ENCODE results near the gene WDR75. TPM values are rescaled to one million over a fixed set of nuclear protein-coding genes. Genes with fewer than 3 reads are reported as not detected.

Gene WDR75
- total RNA-seq, 3 donors from 2014 or later, result 40.0 to 52.4 (median 45.2) TPM

DNA sequence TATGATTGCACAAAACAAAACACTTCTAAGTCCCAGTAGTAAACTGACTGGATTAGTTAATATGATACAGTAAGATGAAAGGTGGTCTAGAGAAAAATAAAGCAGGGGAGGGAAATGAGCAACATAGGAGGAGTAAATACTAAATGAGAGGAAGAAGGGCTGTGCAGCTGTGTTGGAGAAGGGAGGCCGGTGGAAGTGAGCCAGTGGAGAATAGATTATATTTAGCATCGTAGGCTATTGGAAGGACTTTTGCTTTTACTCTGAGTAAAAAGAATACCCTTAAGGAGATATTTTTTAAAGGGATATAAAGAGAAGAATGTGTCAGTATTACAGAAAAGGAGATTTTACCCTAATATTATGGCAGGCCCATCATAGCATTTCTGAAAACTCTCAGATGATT, 12.7 kb downstream of the WDR75 start:
- H3K4me1 ChIP-seq, result no peaks in the 10 kb centered on the region
- intact Hi-C loops (cut with DNase I; ENCODE audit: low total_unique reads), result no loop called here
- DNase-seq (ENCODE audit: low spot score in 2 of 2), result no peak
- no peaks in the 10 kb centered on the region for H3K9me3 ChIP-seq
- no peaks in the 10 kb centered on the region for H3K27me3 ChIP-seq
- no peak overlapping the region for H3K27ac ChIP-seq
- peaks cover 7% of the 10 kb centered on the region for H3K36me3 ChIP-seq
- TF ChIP-seq POLR2AphosphoS5 (IDR thresholded peaks at IDR 0.05), result no peak
- TF ChIP-seq, protein P1, sequence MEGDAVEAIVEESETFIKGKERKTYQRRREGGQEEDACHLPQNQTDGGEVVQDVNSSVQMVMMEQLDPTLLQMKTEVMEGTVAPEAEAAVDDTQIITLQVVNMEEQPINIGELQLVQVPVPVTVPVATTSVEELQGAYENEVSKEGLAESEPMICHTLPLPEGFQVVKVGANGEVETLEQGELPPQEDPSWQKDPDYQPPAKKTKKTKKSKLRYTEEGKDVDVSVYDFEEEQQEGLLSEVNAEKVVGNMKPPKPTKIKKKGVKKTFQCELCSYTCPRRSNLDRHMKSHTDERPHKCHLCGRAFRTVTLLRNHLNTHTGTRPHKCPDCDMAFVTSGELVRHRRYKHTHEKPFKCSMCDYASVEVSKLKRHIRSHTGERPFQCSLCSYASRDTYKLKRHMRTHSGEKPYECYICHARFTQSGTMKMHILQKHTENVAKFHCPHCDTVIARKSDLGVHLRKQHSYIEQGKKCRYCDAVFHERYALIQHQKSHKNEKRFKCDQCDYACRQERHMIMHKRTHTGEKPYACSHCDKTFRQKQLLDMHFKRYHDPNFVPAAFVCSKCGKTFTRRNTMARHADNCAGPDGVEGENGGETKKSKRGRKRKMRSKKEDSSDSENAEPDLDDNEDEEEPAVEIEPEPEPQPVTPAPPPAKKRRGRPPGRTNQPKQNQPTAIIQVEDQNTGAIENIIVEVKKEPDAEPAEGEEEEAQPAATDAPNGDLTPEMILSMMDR (IDR thresholded peaks at IDR 0.05), result no peak
- no peak for TF ChIP-seq POLR2A (IDR thresholded peaks at IDR 0.05)
- no peak overlapping the region for H3K4me3 ChIP-seq

DNA sequence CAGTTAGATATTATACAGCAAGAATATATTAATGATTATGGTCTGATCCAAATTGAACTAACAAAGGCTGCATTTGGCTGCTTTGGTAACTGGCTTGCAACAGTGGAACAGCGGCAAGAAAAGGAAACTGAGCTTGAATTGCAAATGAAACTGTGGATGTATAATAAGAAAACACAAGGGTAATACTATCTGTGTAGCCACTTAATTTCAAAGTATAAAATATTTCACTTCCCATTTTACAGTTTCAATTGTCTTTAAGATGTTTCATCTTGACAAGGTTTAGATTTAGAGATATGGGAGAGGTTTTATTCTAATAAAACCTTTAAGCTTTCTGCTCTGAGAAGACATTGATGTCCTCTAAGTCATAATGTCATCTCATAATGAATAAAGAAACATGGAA, 23.8 kb downstream of the WDR75 start:
- no peaks in the 10 kb centered on the region for H3K9me3 ChIP-seq
- no peak overlapping the region for H3K27ac ChIP-seq
- intact Hi-C loops (cut with DNase I; ENCODE audit: low total_unique reads), result no loop called here
- TF ChIP-seq, protein P1 (IDR thresholded peaks at IDR 0.05), result no peak
- no peak for TF ChIP-seq POLR2AphosphoS5 (IDR thresholded peaks at IDR 0.05)
- no peak for TF ChIP-seq POLR2A (IDR thresholded peaks at IDR 0.05)
- peaks cover 12% of the 10 kb centered on the region for H3K36me3 ChIP-seq
- H3K27me3 ChIP-seq, result no peaks in the 10 kb centered on the region
- DNase-seq (ENCODE audit: low spot score in 2 of 2), result no peak
- no peak overlapping the region for H3K4me3 ChIP-seq
- no peaks in the 10 kb centered on the region for H3K4me1 ChIP-seq

DNA sequence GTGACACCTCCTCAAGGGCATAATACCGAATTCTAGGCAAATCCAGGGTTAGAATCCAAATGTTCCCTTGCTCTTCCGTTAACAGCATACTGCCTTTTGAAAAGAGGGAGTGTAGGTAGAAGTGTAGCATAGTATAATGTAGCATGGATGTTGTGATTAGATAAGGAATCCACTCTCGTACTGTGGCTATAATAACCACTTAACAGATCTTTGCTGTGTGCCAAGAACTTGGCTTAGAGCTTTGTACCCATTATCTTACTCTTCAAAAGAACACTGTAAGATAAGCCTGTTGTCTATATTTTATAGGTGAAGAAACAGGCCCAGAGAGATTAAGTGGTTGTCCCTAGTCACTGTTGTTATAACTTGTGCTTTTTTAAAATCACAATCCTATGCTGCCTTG, 24.2 kb downstream of the WDR75 start:
- intact Hi-C loops (cut with DNase I; ENCODE audit: low total_unique reads), result no loop called here
- Histone ChIP-seq H3K36me3 (peaks cover 12% of the 10 kb centered on the region), H3K4me3 (no peak overlapping the region), H3K27ac (no peak overlapping the region), H3K27me3 (no peaks in the 10 kb centered on the region), H3K4me1 (no peaks in the 10 kb centered on the region), H3K9me3 (no peaks in the 10 kb centered on the region)
- no peak for TF ChIP-seq POLR2A (IDR thresholded peaks at IDR 0.05)
- TF ChIP-seq, protein P1 (IDR thresholded peaks at IDR 0.05), result no peak
- TF ChIP-seq POLR2AphosphoS5 (IDR thresholded peaks at IDR 0.05), result no peak
- no peak for DNase-seq (ENCODE audit: low spot score in 2 of 2)

DNA sequence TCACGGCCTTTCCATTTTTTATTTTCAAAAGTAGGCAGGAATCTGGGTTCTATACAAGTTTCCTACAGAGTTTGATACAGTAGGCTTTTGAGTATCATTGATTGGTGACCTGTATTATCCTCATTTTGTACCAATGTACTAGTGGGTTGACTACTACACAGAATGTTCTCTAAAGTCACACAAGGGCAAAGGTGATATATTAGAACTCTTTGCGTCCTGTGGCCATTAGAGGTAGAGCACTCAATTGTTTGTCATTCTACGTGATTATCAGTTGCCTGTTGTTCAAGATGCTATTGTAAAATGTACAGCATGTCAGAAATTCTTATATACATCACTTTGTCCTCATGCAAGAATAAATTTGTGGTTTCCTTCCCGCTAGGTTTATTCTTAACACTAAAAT, 24.8 kb downstream of the WDR75 start:
- Histone ChIP-seq H3K4me3 (no peak overlapping the region), H3K36me3 (peaks cover 12% of the 10 kb centered on the region), H3K9me3 (no peaks in the 10 kb centered on the region), H3K27me3 (no peaks in the 10 kb centered on the region), H3K27ac (no peak overlapping the region), H3K4me1 (no peaks in the 10 kb centered on the region)
- intact Hi-C loops (cut with DNase I; ENCODE audit: low total_unique reads), result no loop called here
- TF ChIP-seq, protein P1 (IDR thresholded peaks at IDR 0.05), result no peak
- TF ChIP-seq POLR2AphosphoS5 (IDR thresholded peaks at IDR 0.05), result no peak
- no peak for TF ChIP-seq POLR2A (IDR thresholded peaks at IDR 0.05)
- no peak for DNase-seq (ENCODE audit: low spot score in 2 of 2)

DNA sequence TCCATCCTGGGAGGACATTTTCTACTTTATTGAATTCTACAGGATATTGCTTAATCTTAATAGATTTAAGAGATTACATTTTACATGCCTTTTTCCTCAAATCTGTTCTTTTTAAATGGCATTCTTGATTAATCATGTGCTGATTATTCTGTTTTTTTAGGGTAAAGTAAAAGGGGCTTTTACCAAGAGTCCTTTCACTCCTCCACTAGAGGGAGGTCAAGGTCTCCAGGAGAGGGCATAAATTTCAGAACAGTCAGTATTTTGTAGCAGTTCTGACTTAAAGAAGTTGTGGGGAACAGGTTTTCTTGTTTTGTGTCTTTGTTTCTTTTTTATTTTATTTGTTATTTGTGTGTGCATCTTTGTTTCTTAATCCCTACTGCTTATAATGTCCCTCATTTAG, 25.4 kb downstream of the WDR75 start:
- DNase-seq (ENCODE audit: low spot score in 2 of 2), result no peak
- H3K4me3 ChIP-seq, result no peak overlapping the region
- no peak overlapping the region for H3K27ac ChIP-seq
- intact Hi-C loops (cut with DNase I; ENCODE audit: low total_unique reads), result no loop called here
- TF ChIP-seq, protein P1 (IDR thresholded peaks at IDR 0.05), result peak in 2 of 3 donors; percentile 56 to 63
- no peak for TF ChIP-seq POLR2A (IDR thresholded peaks at IDR 0.05)
- no peaks in the 10 kb centered on the region for H3K27me3 ChIP-seq
- no peaks in the 10 kb centered on the region for H3K9me3 ChIP-seq
- peaks cover 12% of the 10 kb centered on the region for H3K36me3 ChIP-seq
- no peaks in the 10 kb centered on the region for H3K4me1 ChIP-seq
